Uterus (tissue), 2 donors: ENCODE results near the gene ST6GALNAC4.

ENCODE experiments used
- CTCF ChIP-seq, 4 experiments: fragments of 200-600 bp in 2 of 4; fragments of 450-650 bp in 2 of 4; sonication (generic) in 2 of 4; IDR thresholded peaks; one replicate each; pipeline ENCODE4 v1.5.1; 2016 to 2019; ENCODE audit warnings: antibody characterized with exemption in 4 of 4, mild to moderate bottlenecking in 2 of 4, moderate library complexity in 1 of 4
- POLR2A ChIP-seq, 2 donors: fragments of 450-650 bp; IDR thresholded peaks; one replicate each; pipeline ENCODE4 v1.6.1; 2016; ENCODE audit warnings: antibody characterized with exemption in 2 of 2, mild to moderate bottlenecking in 1 of 2, moderate library complexity in 1 of 2

GRCh38 chr9:127860779-127861178, 56.1 kb downstream of the ST6GALNAC4 start:
- no peak for TF ChIP-seq CTCF (IDR thresholded peaks at IDR 0.05)
- no peak for TF ChIP-seq POLR2A (IDR thresholded peaks at IDR 0.05)
